Hepatocyte (in vitro differentiated cells): ENCODE results near the gene AGTPBP1.
"Not testable (repeated sequence)": the region's sequence is repeated elsewhere in the genome, so short reads cannot be mapped to it uniquely, and the experiment has no call there.

ENCODE experiments used
- CTCF ChIP-seq: fragments of 200-600 bp; sonication (generic); IDR thresholded peaks from 2 replicates; pipeline ENCODE4 v1.5.1; 2016; ENCODE audit warnings: antibody characterized with exemption, mild to moderate bottlenecking; ENCODE audit not compliant: poor library complexity
- EZH2 ChIP-seq: fragments of 200-600 bp; sonication (generic); IDR thresholded peaks from 2 replicates; pipeline ENCODE4 v1.6.1; 2016; ENCODE audit warnings: antibody characterized with exemption, mild to moderate bottlenecking, borderline replicate concordance
- EZH2phosphoT487 ChIP-seq: fragments of 200-600 bp; sonication (generic); IDR thresholded peaks from one replicate; pipeline ENCODE4 v1.6.1; 2018; ENCODE audit warnings: antibody characterized with exemption, mild to moderate bottlenecking, low read depth, moderate library complexity; ENCODE audit not compliant: unreplicated experiment, severe bottlenecking

GRCh38 chr9:85756216-85756615, 14.5 kb upstream of the AGTPBP1 start:
- TF ChIP-seq CTCF, EZH2phosphoT487, EZH2: not testable (repeated sequence)
